Kasumi-1 (cell line): ENCODE data around the gene COX7A1.

Experiments used
- DNase-seq, 2 experiments: peaks; one replicate each; lab custom pipeline; 2025; lab: John Stamatoyannopoulos, UW

COX7A1 gene

GRCh38 chr19:36112678-36113077 is 39.6 kb downstream of the COX7A1 start:
- no peak for DNase-seq

- DNase-seq: no peak
Observed at GRCh38 chr19:36111200-36111539, 41.1 kb downstream of the COX7A1 start.

- DNase-seq: no peak
Observed at GRCh38 chr19:36110487-36111199, 41.6 kb downstream of the COX7A1 start, which contains the start of gene OVOL3. Gene OVOL3 (plus strand): TSS chr19:36111143. CDS start chr19:36111203, 60 bp downstream.

GRCh38 chr19:36108684-36109083 is 43.6 kb downstream of the COX7A1 start:
- no peak for DNase-seq

- no peak for DNase-seq
Observed at GRCh38 chr19:36106991-36107390, 45.3 kb downstream of the COX7A1 start.

- DNase-seq: no peak
Observed at GRCh38 chr19:36106441-36106840, 45.8 kb downstream of the COX7A1 start.

GRCh38 chr19:36103842-36104552 is 48.2 kb downstream of the COX7A1 start:
- no peak for DNase-seq

- DNase-seq: no peak
Observed at GRCh38 chr19:36103040-36103626, 49.1 kb downstream of the COX7A1 start.

GRCh38 chr19:36101550-36102327 is 50.5 kb downstream of the COX7A1 start:
- no peak for DNase-seq
